HepG2 (cell line): ENCODE results near the gene TAAR9. TPM values are rescaled to one million over a fixed set of nuclear protein-coding genes. Genes with fewer than 3 reads are reported as not detected.

Experiments
- FOSL2 ChIP-seq: sonication (generic); formaldehyde crosslinking; IDR thresholded peaks from 2 replicates; pipeline ENCODE4 v1.4.0; 2020; ENCODE audit warnings: missing genetic modification reagents
- HES4 ChIP-seq: sonication (generic); formaldehyde crosslinking; IDR thresholded peaks from 2 replicates; pipeline ENCODE4 v1.9.0; 2021; ENCODE audit warnings: mild to moderate bottlenecking, missing genetic modification reagents, borderline replicate concordance
- MTF1 ChIP-seq: sonication (generic); formaldehyde crosslinking; IDR thresholded peaks from 2 replicates; pipeline ENCODE4 v1.5.0; 2020; ENCODE audit warnings: missing genetic modification reagents
- SP140L ChIP-seq: sonication (generic); formaldehyde crosslinking; IDR thresholded peaks from 2 replicates; pipeline ENCODE4 v1.4.0; 2020; ENCODE audit warnings: missing genetic modification reagents, borderline replicate concordance
- TGIF2 ChIP-seq: IDR thresholded peaks from 2 replicates; pipeline ENCODE4 v1.6.1; 2016; ENCODE audit warnings: control low read depth, missing compliant biosample characterization
- ZBTB49 ChIP-seq: sonication (generic); formaldehyde crosslinking; IDR thresholded peaks from 2 replicates; pipeline ENCODE4 v1.4.0; 2020; ENCODE audit warnings: missing genetic modification reagents, borderline replicate concordance
- ZNF326 ChIP-seq: sonication (generic); formaldehyde crosslinking; IDR thresholded peaks from 2 replicates; pipeline ENCODE4 v1.4.0; 2020; ENCODE audit warnings: missing genetic modification reagents, borderline replicate concordance
- ZNF572 ChIP-seq: sonication (generic); formaldehyde crosslinking; IDR thresholded peaks from 2 replicates; pipeline ENCODE4 v1.5.1; 2020; ENCODE audit warnings: mild to moderate bottlenecking, missing genetic modification reagents
- ZNF605 ChIP-seq: sonication (generic); formaldehyde crosslinking; IDR thresholded peaks from 2 replicates; pipeline ENCODE4 v1.8.0; 2022; ENCODE audit warnings: mild to moderate bottlenecking, missing genetic modification reagents
- ZNF615 ChIP-seq: sonication (generic); formaldehyde crosslinking; IDR thresholded peaks from 2 replicates; pipeline ENCODE4 v1.5.0; 2020; ENCODE audit warnings: mild to moderate bottlenecking, missing genetic modification reagents, borderline replicate concordance
- ZNF792 ChIP-seq: IDR thresholded peaks from 2 replicates; pipeline ENCODE4 v1.6.1; 2016
- polyA plus RNA-seq, 8 experiments: library from polyadenylated mRNA; depleted of rRNA in 3 of 8; stranded (reverse) in 7 of 8; unstranded in 1 of 8; fragments of >200 nt; fragmentation: Illumina TruSeq in 4 of 8; extraction: Trizol in 4 of 8; gene quantifications; 2 replicates each; pipeline versions ENCODE4 v1.2.1 to v1.2.3, GENCODE V29; 2011 to 2016; ENCODE audit warnings: low read depth in 4 of 8, missing spikeins in 1 of 8, mixed read lengths in 1 of 8; ENCODE audit not compliant: insufficient read depth in 1 of 8
- total RNA-seq, 5 experiments: library from RNA; depleted of rRNA; stranded (reverse); fragments of >200 nt; fragmentation: Illumina TruSeq; extraction: Trizol; gene quantifications; 2 replicates each; pipeline ENCODE4 v1.2.3, GENCODE V29; 2016; ENCODE audit warnings: low read depth in 1 of 5
- TF ChIP-seq, protein P1 (sequence below): sonication (generic); formaldehyde crosslinking; IDR thresholded peaks from 2 replicates; pipeline ENCODE4 v1.5.0; 2020; ENCODE audit warnings: mild to moderate bottlenecking, missing genetic modification reagents
- TF ChIP-seq, protein P2 (sequence below): sonication (generic); formaldehyde crosslinking; IDR thresholded peaks from 2 replicates; pipeline ENCODE4 v1.8.0; 2022; ENCODE audit warnings: mild to moderate bottlenecking, missing genetic modification reagents
- TF ChIP-seq, protein P3 (sequence below): sonication (generic); formaldehyde crosslinking; IDR thresholded peaks from 2 replicates; pipeline ENCODE4 v1.8.1; 2023; ENCODE audit warnings: mild to moderate bottlenecking, moderate library complexity, missing genetic modification reagents
- TF ChIP-seq, protein P4 (sequence below): sonication (generic); formaldehyde crosslinking; IDR thresholded peaks from 2 replicates; pipeline ENCODE4 v1.4.0; 2020; ENCODE audit warnings: missing genetic modification reagents, borderline replicate concordance

TAAR9 gene
- total and polyA plus RNA-seq, 2 of the 13 experiments (the other 11 are each of a cell fraction or from before 2014, with no cell fraction given): 0.07 TPM; not detected in 1

DNA sequence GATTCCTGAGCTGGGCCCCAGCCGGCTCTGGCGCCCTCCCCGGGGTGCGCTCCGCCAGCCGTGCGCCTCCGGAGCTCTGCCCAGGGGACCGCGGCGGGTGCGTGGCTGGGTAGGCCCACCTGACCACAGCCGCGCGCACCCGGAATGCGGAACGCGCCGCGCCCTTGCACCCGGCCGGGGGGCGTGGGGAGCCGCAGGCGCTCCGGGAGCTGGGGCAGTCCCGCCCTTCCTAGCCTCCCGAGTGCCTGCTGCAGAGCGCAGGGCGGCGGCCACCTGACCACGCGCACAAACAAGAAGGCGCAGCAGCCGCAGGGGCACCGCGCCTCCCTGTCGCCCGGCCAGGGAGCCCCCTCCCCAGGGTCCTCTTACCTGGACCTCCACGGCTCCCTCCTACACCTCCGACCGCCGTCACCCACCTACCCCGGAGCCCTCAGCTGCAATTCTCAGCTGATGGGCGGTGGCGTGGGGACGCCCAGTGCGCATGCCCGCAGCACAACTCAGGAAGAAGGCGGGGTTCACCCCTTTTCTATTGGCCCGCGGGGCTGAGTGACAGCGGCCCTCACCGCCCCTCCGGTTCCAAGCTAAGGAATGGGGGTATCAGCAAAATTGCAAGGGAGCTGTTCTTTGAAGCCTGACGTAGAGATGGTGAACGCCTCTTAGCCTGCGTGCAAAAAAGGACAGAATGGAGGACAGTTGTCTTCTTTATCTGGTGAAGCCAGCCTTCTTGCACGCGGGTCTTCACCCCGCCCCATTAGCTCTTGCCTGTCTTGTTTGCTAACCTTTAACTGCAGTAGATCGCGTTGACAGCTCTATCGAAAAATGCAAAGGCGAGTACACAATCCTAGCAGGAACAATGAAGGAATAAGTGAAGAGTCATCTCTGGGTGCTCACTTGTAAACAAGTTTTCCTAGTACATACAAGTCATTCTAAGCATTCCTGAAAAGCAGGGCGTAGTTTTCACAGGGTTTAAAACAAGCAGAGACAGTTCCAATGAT, 25.1 kb upstream of the TAAR9 start, which contains the start of gene STX7 (continued):
- no peak; the same call in 1 of the 2 replicates for TF ChIP-seq ZBTB49 (CRISPR knock-in tag)
- TF ChIP-seq SP140L (CRISPR knock-in tag): peak; percentile 19
- TF ChIP-seq, protein P1, sequence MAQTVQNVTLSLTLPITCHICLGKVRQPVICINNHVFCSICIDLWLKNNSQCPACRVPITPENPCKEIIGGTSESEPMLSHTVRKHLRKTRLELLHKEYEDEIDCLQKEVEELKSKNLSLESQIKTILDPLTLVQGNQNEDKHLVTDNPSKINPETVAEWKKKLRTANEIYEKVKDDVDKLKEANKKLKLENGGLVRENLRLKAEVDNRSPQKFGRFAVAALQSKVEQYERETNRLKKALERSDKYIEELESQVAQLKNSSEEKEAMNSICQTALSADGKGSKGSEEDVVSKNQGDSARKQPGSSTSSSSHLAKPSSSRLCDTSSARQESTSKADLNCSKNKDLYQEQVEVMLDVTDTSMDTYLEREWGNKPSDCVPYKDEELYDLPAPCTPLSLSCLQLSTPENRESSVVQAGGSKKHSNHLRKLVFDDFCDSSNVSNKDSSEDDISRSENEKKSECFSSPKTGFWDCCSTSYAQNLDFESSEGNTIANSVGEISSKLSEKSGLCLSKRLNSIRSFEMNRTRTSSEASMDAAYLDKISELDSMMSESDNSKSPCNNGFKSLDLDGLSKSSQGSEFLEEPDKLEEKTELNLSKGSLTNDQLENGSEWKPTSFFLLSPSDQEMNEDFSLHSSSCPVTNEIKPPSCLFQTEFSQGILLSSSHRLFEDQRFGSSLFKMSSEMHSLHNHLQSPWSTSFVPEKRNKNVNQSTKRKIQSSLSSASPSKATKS (CRISPR knock-in tag): no peak; the same call in 1 of the 2 replicates
- TF ChIP-seq, protein P2, sequence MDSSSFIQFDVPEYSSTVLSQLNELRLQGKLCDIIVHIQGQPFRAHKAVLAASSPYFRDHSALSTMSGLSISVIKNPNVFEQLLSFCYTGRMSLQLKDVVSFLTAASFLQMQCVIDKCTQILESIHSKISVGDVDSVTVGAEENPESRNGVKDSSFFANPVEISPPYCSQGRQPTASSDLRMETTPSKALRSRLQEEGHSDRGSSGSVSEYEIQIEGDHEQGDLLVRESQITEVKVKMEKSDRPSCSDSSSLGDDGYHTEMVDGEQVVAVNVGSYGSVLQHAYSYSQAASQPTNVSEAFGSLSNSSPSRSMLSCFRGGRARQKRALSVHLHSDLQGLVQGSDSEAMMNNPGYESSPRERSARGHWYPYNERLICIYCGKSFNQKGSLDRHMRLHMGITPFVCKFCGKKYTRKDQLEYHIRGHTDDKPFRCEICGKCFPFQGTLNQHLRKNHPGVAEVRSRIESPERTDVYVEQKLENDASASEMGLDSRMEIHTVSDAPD (CRISPR knock-in tag): peak; percentile 63; the same call in 1 of the 2 replicates
- TF ChIP-seq, protein P3, sequence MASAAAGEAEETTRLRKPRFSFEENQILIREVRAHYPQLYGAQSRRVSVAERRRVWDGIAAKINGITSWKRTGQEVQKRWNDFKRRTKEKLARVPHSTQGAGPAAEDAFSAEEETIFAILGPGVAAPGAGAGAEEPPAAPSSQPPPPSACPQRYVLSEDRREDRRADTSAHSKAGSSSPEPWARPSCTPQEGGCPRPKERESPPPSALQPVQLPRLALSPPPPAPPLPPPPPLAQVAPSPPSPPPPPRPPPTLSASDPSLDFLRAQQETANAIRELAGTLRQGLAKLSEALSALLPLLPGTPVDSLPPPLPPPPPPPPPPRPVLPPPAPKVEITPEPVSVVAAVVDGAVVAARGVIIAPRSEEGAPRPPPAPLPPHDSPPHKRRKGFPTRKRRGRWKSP (CRISPR knock-in tag): peak; percentile 85
- no peak; the same call in 1 of the 2 replicates for TF ChIP-seq ZNF615 (CRISPR knock-in tag)
- no peak for TF ChIP-seq ZNF326 (CRISPR knock-in tag)
- TF ChIP-seq, protein P4, sequence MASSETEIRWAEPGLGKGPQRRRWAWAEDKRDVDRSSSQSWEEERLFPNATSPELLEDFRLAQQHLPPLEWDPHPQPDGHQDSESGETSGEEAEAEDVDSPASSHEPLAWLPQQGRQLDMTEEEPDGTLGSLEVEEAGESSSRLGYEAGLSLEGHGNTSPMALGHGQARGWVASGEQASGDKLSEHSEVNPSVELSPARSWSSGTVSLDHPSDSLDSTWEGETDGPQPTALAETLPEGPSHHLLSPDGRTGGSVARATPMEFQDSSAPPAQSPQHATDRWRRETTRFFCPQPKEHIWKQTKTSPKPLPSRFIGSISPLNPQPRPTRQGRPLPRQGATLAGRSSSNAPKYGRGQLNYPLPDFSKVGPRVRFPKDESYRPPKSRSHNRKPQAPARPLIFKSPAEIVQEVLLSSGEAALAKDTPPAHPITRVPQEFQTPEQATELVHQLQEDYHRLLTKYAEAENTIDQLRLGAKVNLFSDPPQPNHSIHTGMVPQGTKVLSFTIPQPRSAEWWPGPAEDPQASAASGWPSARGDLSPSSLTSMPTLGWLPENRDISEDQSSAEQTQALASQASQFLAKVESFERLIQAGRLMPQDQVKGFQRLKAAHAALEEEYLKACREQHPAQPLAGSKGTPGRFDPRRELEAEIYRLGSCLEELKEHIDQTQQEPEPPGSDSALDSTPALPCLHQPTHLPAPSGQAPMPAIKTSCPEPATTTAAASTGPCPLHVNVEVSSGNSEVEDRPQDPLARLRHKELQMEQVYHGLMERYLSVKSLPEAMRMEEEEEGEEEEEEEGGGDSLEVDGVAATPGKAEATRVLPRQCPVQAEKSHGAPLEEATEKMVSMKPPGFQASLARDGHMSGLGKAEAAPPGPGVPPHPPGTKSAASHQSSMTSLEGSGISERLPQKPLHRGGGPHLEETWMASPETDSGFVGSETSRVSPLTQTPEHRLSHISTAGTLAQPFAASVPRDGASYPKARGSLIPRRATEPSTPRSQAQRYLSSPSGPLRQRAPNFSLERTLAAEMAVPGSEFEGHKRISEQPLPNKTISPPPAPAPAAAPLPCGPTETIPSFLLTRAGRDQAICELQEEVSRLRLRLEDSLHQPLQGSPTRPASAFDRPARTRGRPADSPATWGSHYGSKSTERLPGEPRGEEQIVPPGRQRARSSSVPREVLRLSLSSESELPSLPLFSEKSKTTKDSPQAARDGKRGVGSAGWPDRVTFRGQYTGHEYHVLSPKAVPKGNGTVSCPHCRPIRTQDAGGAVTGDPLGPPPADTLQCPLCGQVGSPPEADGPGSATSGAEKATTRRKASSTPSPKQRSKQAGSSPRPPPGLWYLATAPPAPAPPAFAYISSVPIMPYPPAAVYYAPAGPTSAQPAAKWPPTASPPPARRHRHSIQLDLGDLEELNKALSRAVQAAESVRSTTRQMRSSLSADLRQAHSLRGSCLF (CRISPR knock-in tag): no peak
- 0 out of 2 replicates have a peak, but pooled peaks have one; percentile 41 for TF ChIP-seq MTF1 (CRISPR knock-in tag)
- peak; percentile 59; the same call in 1 of the 2 replicates for TF ChIP-seq TGIF2 (CRISPR knock-in tag)
- no peak; the same call in 1 of the 2 replicates for TF ChIP-seq ZNF572
- TF ChIP-seq FOSL2 (CRISPR knock-in tag): peak; percentile 22; the same call in 1 of the 2 replicates
- TF ChIP-seq ZNF605 (CRISPR knock-in tag): peak; percentile 83
- peak; percentile 83; the same call in 1 of the 2 replicates for TF ChIP-seq HES4 (CRISPR knock-in tag)
- peak; percentile 64; the same call in 1 of the 2 replicates for TF ChIP-seq ZNF792
